Measurements from ENCODE around the gene COQ5.

DNA sequence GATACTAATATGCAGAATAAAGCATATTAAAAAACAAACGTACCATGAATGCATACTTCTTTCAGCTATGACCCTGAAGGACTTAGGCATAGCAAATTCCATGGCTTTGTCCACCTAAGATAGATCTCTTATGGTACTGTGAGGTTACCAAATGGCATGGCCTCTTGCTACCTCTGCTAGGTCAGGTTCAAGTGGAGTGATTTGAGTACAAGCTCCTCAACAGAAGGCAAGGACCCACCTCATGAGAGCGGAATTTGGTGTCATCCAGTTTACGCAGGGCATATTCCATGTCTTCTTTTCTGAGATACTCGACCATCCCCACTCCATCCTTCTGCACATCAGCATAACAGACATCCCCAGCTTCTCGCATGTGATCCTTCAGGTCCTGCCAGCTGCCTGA lies 65.2 kb downstream of the COQ5 start:
- TF ChIP-seq EZH2 (IDR thresholded peaks at IDR 0.05; ENCODE audit: insufficient read depth, poor library complexity, severe bottlenecking) (no peak), EZH2phosphoT487 (IDR thresholded peaks at IDR 0.05; ENCODE audit: insufficient read depth, low read depth) (no peak)

Measured in GM23248 (cell line).